Upper lobe of left lung (tissue), 4 donors: ENCODE data around the gene KLK2.

Experiments
- CTCF ChIP-seq, 6 experiments: fragments of 450-650 bp in 4 of 6; fragments of 200-600 bp in 2 of 6; sonication (generic) in 2 of 6; IDR thresholded peaks; one replicate each; pipeline ENCODE4 v1.5.1; 2016 to 2019; ENCODE audit warnings: antibody characterized with exemption in 6 of 6
- EP300 ChIP-seq, 4 donors: sonication (generic); formaldehyde crosslinking; IDR thresholded peaks; one replicate each; pipeline ENCODE4 v1.5.1; 2017; ENCODE audit warnings: antibody characterized with exemption in 4 of 4, control low read depth in 2 of 4
- POLR2A ChIP-seq, 4 donors: fragments of 450-650 bp; IDR thresholded peaks; one replicate each; pipeline ENCODE4 v1.5.1; 2016 to 2017; ENCODE audit warnings: antibody characterized with exemption in 4 of 4, mild to moderate bottlenecking in 2 of 4

- TF ChIP-seq CTCF (IDR thresholded peaks at IDR 0.05) (no peak), POLR2A (IDR thresholded peaks at IDR 0.05) (no peak), EP300 (IDR thresholded peaks at IDR 0.05) (no peak)
Measured at GRCh38 chr19:50877338-50877737, 4.1 kb downstream of the KLK2 start.
